Endothelial cell of umbilical vein (primary cell): Measurements from ENCODE around the gene ARHGAP45.

Source experiments
- CTCF ChIP-seq, 2 donors: IDR thresholded peaks; 1 replicate in 1 of 2; 2 replicates in 1 of 2; pipeline ENCODE4 v1.5.1; 2011; ENCODE audit warnings: low read length in 2 of 2, mild to moderate bottlenecking in 2 of 2, moderate library complexity in 2 of 2, control low read depth in 1 of 2, inconsistent platforms in 1 of 2, low read depth in 1 of 2; ENCODE audit not compliant: insufficient read depth in 1 of 2; ENCODE audit errors: extremely low read depth in 1 of 2
- EZH2 ChIP-seq: IDR thresholded peaks from 2 replicates; pipeline ENCODE4 v1.6.1; 2012; ENCODE audit warnings: borderline replicate concordance, low read depth, mild to moderate bottlenecking, moderate library complexity, low read length, inconsistent platforms; ENCODE audit not compliant: severe bottlenecking
- FOS ChIP-seq: IDR thresholded peaks from 2 replicates; pipeline ENCODE4 v1.6.1; 2011; ENCODE audit warnings: mild to moderate bottlenecking, low read length, moderate library complexity, borderline replicate concordance; ENCODE audit not compliant: insufficient read depth
- GATA2 ChIP-seq: IDR thresholded peaks from 2 replicates; pipeline ENCODE4 v1.7.0; 2011; ENCODE audit warnings: low read depth, mild to moderate bottlenecking, moderate library complexity, mixed read lengths, low read length; ENCODE audit not compliant: insufficient read length, insufficient read depth
- JUN ChIP-seq: IDR thresholded peaks from 2 replicates; pipeline ENCODE4 v1.6.1; 2011; ENCODE audit warnings: borderline replicate concordance, low read depth; ENCODE audit not compliant: insufficient read length, insufficient read depth
- MAX ChIP-seq: IDR thresholded peaks from 2 replicates; pipeline ENCODE4 v1.6.1; 2011; ENCODE audit not compliant: insufficient read depth, insufficient read length
- MYC ChIP-seq: IDR thresholded peaks from one replicate; pipeline ENCODE4 v1.6.1; 2011; ENCODE audit warnings: mild to moderate bottlenecking, low read depth, low read length
- POLR2A ChIP-seq: IDR thresholded peaks from 2 replicates; pipeline ENCODE4 v1.6.1; 2012; ENCODE audit warnings: low read depth, mild to moderate bottlenecking, control low read depth, low read length
- POLR2AphosphoS5 ChIP-seq: IDR thresholded peaks from 2 replicates; pipeline ENCODE4 v1.6.1; 2012; ENCODE audit warnings: low read depth, mild to moderate bottlenecking, control low read depth, low read length, moderate library complexity; ENCODE audit not compliant: insufficient read depth

- TF ChIP-seq CTCF (IDR thresholded peaks at IDR 0.05; ENCODE audit: extremely low read depth in 1 of 2, insufficient read depth in 1 of 2, low read depth in 1 of 2, low read length in 2 of 2), result no peak
- no peak for TF ChIP-seq MAX
- no peak for TF ChIP-seq EZH2
- TF ChIP-seq POLR2A, result peak; percentile 44
- TF ChIP-seq POLR2AphosphoS5, result peak; percentile 83
- no peak for TF ChIP-seq FOS
- TF ChIP-seq GATA2, result no peak
- TF ChIP-seq MYC, result no peak
- TF ChIP-seq JUN, result no peak
These were observed 27.1 kb upstream of the ARHGAP45 start, which contains the start of gene ABCA7 for GRCh38 chr19:1039646-1040475.
